CD4-positive, alpha-beta memory T cell (primary cell): ENCODE data around the gene VTI1A. TPM values are rescaled to one million over a fixed set of nuclear protein-coding genes. Genes with fewer than 3 reads are reported as not detected.

Source experiments
- CTCF ChIA-PET: fragments of 350-600 bp; sonication (Branson Sonifier 250); formaldehyde crosslinking; loops from one replicate; lab custom pipeline; 2021; ENCODE audit warnings: inconsistent platforms; ENCODE audit not compliant: partially characterized antibody; lab: Charles Lee
- POLR2A ChIA-PET: fragments of 350-600 bp; sonication (Branson Sonifier 250); formaldehyde crosslinking; loops from one replicate; lab custom pipeline; 2021; ENCODE audit not compliant: partially characterized antibody; lab: Charles Lee
- DNase-seq, 5 donors: peaks; one replicate each; pipeline versions ENCODE4 v3.0.0 to v3.0.0-alpha.2; 2020 to 2022; ENCODE audit warnings: mixed read lengths in 1 of 5
- H3K27ac ChIP-seq: one replicate; pipeline ENCODE4 v1.7.0; 2013; ENCODE audit warnings: low read depth, low read length
- H3K27me3 ChIP-seq: 2 replicates; pipeline ENCODE4 v1.7.0; 2013; ENCODE audit warnings: mild to moderate bottlenecking, low read length, moderate library complexity; ENCODE audit not compliant: insufficient read depth
- H3K36me3 ChIP-seq: 2 replicates; pipeline ENCODE4 v1.7.0; 2013; ENCODE audit warnings: mild to moderate bottlenecking, low read length, moderate library complexity; ENCODE audit not compliant: insufficient read depth
- H3K4me1 ChIP-seq: 2 replicates; pipeline ENCODE4 v1.7.0; 2013; ENCODE audit warnings: mild to moderate bottlenecking, low read length, moderate library complexity; ENCODE audit not compliant: insufficient read depth
- H3K4me3 ChIP-seq, 2 donors: one replicate each; pipeline ENCODE4 v1.7.0; 2013; ENCODE audit warnings: low read length in 2 of 2, mild to moderate bottlenecking in 1 of 2
- H3K9me3 ChIP-seq, 2 donors: one replicate each; pipeline ENCODE4 v1.7.0; 2013; ENCODE audit warnings: low read length in 2 of 2, control low read depth in 1 of 2; ENCODE audit not compliant: control insufficient read depth in 1 of 2
- H3K27ac Mint-ChIP-seq, 7 donors: one replicate each; pipeline ENCODE4 v1.8.0; 2020 to 2021; ENCODE audit warnings: mixed read lengths in 7 of 7, mild to moderate bottlenecking in 6 of 7, inconsistent platforms in 3 of 7, moderate library complexity in 3 of 7
- H3K27me3 Mint-ChIP-seq, 2 donors: one replicate each; pipeline ENCODE4 v1.8.0; 2020 to 2021; ENCODE audit warnings: mixed read lengths in 2 of 2
- H3K36me3 Mint-ChIP-seq, 2 donors: one replicate each; pipeline ENCODE4 v1.8.0; 2020 to 2021; ENCODE audit warnings: mixed read lengths in 2 of 2, inconsistent platforms in 1 of 2, mild to moderate bottlenecking in 1 of 2
- H3K4me1 Mint-ChIP-seq, 4 donors: one replicate each; pipeline ENCODE4 v1.8.0; 2020 to 2021; ENCODE audit warnings: mixed read lengths in 4 of 4, mild to moderate bottlenecking in 1 of 4
- H3K4me3 Mint-ChIP-seq, 8 donors: one replicate each; pipeline ENCODE4 v1.8.0; 2020 to 2021; ENCODE audit warnings: mixed read lengths in 8 of 8, mild to moderate bottlenecking in 7 of 8, moderate library complexity in 6 of 8, inconsistent platforms in 3 of 8
- H3K9me3 Mint-ChIP-seq, 8 donors: one replicate each; pipeline ENCODE4 v1.8.0; 2020 to 2021; ENCODE audit warnings: mixed read lengths in 8 of 8, mild to moderate bottlenecking in 5 of 8, inconsistent platforms in 3 of 8, moderate library complexity in 1 of 8
- intact Hi-C: fragments of 100-400 bp; cut with micrococcal nuclease; formaldehyde crosslinking; loops from one replicate; pipeline ENCODE4 v1.15.1; 2023
- polyA plus RNA-seq, 2 donors: library from polyadenylated mRNA; unstranded; fragments of 300-500 nt; fragmentation: Illumina TruSeq; gene quantifications; one replicate each; pipeline ENCODE4 v1.2.3, GENCODE V29; 2021
- total RNA-seq, 2 experiments: library from RNA; stranded (reverse); gene quantifications; one replicate each; pipeline ENCODE4 v1.2.3, GENCODE V29; 2021

The VTI1A gene
- total and polyA plus RNA-seq, 4 experiments from 2014 or later: 24.4 to 48.5 (median 40.0) TPM

DNA sequence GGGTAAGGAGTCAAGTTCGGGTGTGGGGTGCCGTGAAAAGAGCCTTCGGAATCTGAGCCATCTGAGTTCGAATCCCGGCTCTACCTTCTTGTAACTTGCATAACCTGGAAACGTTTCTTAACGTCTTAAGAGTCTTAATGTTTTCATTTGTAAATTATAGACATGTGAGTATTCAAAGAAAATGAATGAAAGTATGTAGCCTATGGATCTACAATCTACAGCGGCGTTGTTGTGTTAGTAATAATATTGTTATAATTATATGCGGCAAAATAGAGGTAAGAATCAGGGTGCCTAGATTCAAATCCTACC, 559 bp downstream of the VTI1A start:
- H3K36me3 ChIP-seq: peaks cover 21% of the 10 kb centered on the region
- CTCF ChIA-PET: interaction anchor here (1.8 kb wide), 1 partner anchor 12 kb away, joined by 9 read pairs; no protein-coding TSS in a partner anchor
- peaks cover 42% of the 10 kb centered on the region for H3K4me1 ChIP-seq
- peak overlapping the region; percentile 97 to 99 for H3K4me3 ChIP-seq
- no peaks in the 10 kb centered on the region for H3K9me3 Mint-ChIP-seq
- peaks cover 25 to 51% of the 10 kb centered on the region in 2 donors for H3K36me3 Mint-ChIP-seq
- H3K27ac Mint-ChIP-seq: peak overlapping the region; percentile 81 to 99 (median 97)
- no peak for DNase-seq
- H3K9me3 ChIP-seq: no peaks in the 10 kb centered on the region
- peak overlapping the region; percentile 86 for H3K27ac ChIP-seq
- peak overlapping the region; percentile 90 to 100 (median 94) for H3K4me3 Mint-ChIP-seq
- POLR2A ChIA-PET: interaction anchor here (0.8 to 2.6 kb wide), 16 partner anchors 9 to 1233 kb away, joined by 3 to 33 read pairs (median 3); partner anchors contain the start of genes ACSL5 and GPAM
- no peaks in the 10 kb centered on the region for H3K27me3 Mint-ChIP-seq
- no peaks in the 10 kb centered on the region for H3K27me3 ChIP-seq
- intact Hi-C loops: loop anchor here (5.0 kb wide), 1 partner anchor 70 kb away; no protein-coding TSS in a partner anchor
- H3K4me1 Mint-ChIP-seq: peaks cover 25 to 64% (median 50%) of the 10 kb centered on the region in 4 donors

- H3K36me3 ChIP-seq: peaks cover 14% of the 10 kb centered on the region
- DNase-seq: no peak
- no peaks in the 10 kb centered on the region for H3K9me3 ChIP-seq
- peak overlapping the region in 7 of 8 donors; percentile 91 to 100 (median 95) for H3K4me3 Mint-ChIP-seq
- peak overlapping the region in 6 of 7 donors; percentile 7 to 97 (median 38) for H3K27ac Mint-ChIP-seq
- no peaks in the 10 kb centered on the region for H3K27me3 ChIP-seq
- ChIA-PET POLR2A (no interaction called here), CTCF (no interaction called here)
- intact Hi-C loops: loop anchor here (5.0 kb wide), 1 partner anchor 72 kb away; no protein-coding TSS in a partner anchor
- no peaks in the 10 kb centered on the region for H3K27me3 Mint-ChIP-seq
- peaks cover 24 to 41% of the 10 kb centered on the region in 2 donors for H3K36me3 Mint-ChIP-seq
- H3K27ac ChIP-seq: no peak overlapping the region
- peaks cover 39% of the 10 kb centered on the region for H3K4me1 ChIP-seq
- H3K9me3 Mint-ChIP-seq: no peaks in the 10 kb centered on the region
- H3K4me1 Mint-ChIP-seq: peaks cover 27 to 61% (median 46%) of the 10 kb centered on the region in 4 donors
- H3K4me3 ChIP-seq: no peak overlapping the region
Measured at GRCh38 chr10:112448888-112449287, 1.9 kb downstream of the VTI1A start.

DNA sequence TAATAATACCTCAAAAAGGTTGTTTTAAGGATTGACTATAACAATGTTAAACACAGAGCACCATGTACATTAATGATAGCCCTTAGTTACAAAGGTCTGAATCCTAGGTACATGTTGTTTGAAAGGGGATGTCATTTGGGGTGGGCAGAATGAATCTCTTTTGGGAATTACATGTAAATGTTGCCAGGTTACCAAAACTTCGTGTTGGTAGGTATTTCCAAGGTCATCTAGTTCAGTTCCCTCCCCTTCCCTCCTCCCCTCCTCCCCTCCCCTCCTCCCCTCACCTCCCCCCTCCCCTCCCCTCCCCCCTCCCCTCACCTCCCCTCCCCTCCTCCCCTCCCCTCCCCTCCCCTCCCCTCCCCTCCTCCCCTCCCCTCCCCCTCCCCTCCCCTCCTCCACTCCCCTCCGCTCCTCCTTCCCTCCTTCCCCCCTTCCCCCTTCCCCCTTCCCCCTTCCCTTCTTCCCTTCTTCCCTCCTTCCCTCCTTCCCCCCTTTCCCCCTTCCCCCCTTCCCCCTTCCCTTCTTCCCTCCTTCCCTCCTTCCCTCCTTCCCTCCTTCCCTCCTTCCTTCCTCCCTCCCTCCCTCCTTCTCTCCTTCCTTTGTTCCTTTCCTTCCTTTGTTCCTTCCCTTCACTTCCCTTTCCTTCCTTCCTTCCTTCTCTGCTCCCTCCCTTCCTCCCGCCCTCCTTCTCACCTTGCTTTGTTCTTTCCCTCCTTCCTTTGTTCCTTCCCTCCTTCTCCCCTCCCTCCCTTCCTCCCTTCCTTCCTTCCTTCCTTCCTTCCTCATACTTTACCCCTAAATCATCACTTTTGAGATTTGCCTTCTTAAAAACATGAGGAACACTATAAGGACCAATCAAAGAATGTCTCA, 8.1 kb downstream of the VTI1A start:
- Histone ChIP-seq H3K4me1 (no peaks in the 10 kb centered on the region), H3K4me3 (no peak overlapping the region), H3K36me3 (no peaks in the 10 kb centered on the region), H3K27ac (no peak overlapping the region), H3K27me3 (no peaks in the 10 kb centered on the region), H3K9me3 (no peaks in the 10 kb centered on the region)
- DNase-seq: no peak
- Mint-ChIP-seq H3K4me3 (no peak overlapping the region), H3K4me1 (peaks cover 15 to 29% (median 23%) of the 10 kb centered on the region in 4 donors), H3K36me3 (peaks cover 2 to 11% of the 10 kb centered on the region in 2 donors), H3K9me3 (no peaks in the 10 kb centered on the region), H3K27ac (no peak overlapping the region), H3K27me3 (no peaks in the 10 kb centered on the region)
- intact Hi-C loops: no loop called here
- POLR2A ChIA-PET: interaction anchor here (0.6 kb wide), 1 partner anchor 450 kb away, joined by 3 read pairs; no protein-coding TSS in a partner anchor
- CTCF ChIA-PET: interaction anchor here (0.7 to 0.8 kb wide), 2 partner anchors 17 kb away, joined by 3 read pairs; no protein-coding TSS in a partner anchor

- no peak overlapping the region for H3K27ac ChIP-seq
- intact Hi-C loops: no loop called here
- DNase-seq: no peak
- peaks cover 5% of the 10 kb centered on the region for H3K36me3 ChIP-seq
- H3K27ac Mint-ChIP-seq: no peak overlapping the region
- no peaks in the 10 kb centered on the region for H3K9me3 Mint-ChIP-seq
- H3K4me1 ChIP-seq: no peaks in the 10 kb centered on the region
- no peak overlapping the region for H3K4me3 Mint-ChIP-seq
- H3K36me3 Mint-ChIP-seq: peaks cover 6 to 8% of the 10 kb centered on the region in 2 donors
- H3K9me3 ChIP-seq: no peaks in the 10 kb centered on the region
- no peaks in the 10 kb centered on the region for H3K27me3 Mint-ChIP-seq
- no peaks in the 10 kb centered on the region for H3K27me3 ChIP-seq
- POLR2A ChIA-PET: interaction anchor here (0.8 kb wide), 1 partner anchor 9 kb away, joined by 3 read pairs; the partner anchor contains the start of genes VTI1A and ZDHHC6
- peaks cover 10 to 25% (median 18%) of the 10 kb centered on the region in 4 donors for H3K4me1 Mint-ChIP-seq
- no peak overlapping the region for H3K4me3 ChIP-seq
- CTCF ChIA-PET: interaction anchor here (0.5 to 1.0 kb wide), 3 partner anchors 16 to 1735 kb away, joined by 3 to 5 read pairs (median 3); no protein-coding TSS in a partner anchor
Measured at GRCh38 chr10:112456533-112456932, 9.5 kb downstream of the VTI1A start.

- peaks cover 22 to 35% of the 10 kb centered on the region in 2 donors for H3K36me3 Mint-ChIP-seq
- Histone ChIP-seq H3K9me3 (no peaks in the 10 kb centered on the region), H3K4me1 (no peaks in the 10 kb centered on the region), H3K4me3 (no peak overlapping the region), H3K27me3 (no peaks in the 10 kb centered on the region), H3K36me3 (peaks cover 18% of the 10 kb centered on the region), H3K27ac (no peak overlapping the region)
- H3K9me3 Mint-ChIP-seq: no peaks in the 10 kb centered on the region
- H3K4me3 Mint-ChIP-seq: no peak overlapping the region
- H3K4me1 Mint-ChIP-seq: peaks cover 8 to 23% (median 14%) of the 10 kb centered on the region in 4 donors
- no peaks in the 10 kb centered on the region for H3K27me3 Mint-ChIP-seq
- H3K27ac Mint-ChIP-seq: no peak overlapping the region
- DNase-seq: no peak
- intact Hi-C loops: no loop called here
- ChIA-PET CTCF (interaction anchor here (1.0 to 3.7 kb wide), 4 partner anchors 11 to 146 kb away, joined by 3 to 18 read pairs (median 4); no protein-coding TSS in a partner anchor), POLR2A (no interaction called here)
Measured at GRCh38 chr10:112460366-112460765, 13.4 kb downstream of the VTI1A start.

- no peaks in the 10 kb centered on the region for H3K27me3 Mint-ChIP-seq
- no peak overlapping the region for H3K27ac ChIP-seq
- H3K27ac Mint-ChIP-seq: peak overlapping the region in 3 of 7 donors; percentile 12 to 60 (median 29)
- ChIA-PET CTCF (interaction anchor here (1.0 to 3.7 kb wide), 3 partner anchors 10 to 147 kb away, joined by 3 to 18 read pairs (median 4); no protein-coding TSS in a partner anchor), POLR2A (no interaction called here)
- no peaks in the 10 kb centered on the region for H3K9me3 Mint-ChIP-seq
- H3K4me3 Mint-ChIP-seq: no peak overlapping the region
- peaks cover 24% of the 10 kb centered on the region for H3K36me3 ChIP-seq
- peaks cover 5 to 23% (median 12%) of the 10 kb centered on the region in 4 donors for H3K4me1 Mint-ChIP-seq
- intact Hi-C loops: no loop called here
- DNase-seq: no peak
- H3K4me1 ChIP-seq: no peaks in the 10 kb centered on the region
- H3K9me3 ChIP-seq: no peaks in the 10 kb centered on the region
- H3K27me3 ChIP-seq: no peaks in the 10 kb centered on the region
- H3K4me3 ChIP-seq: no peak overlapping the region
- peaks cover 25 to 42% of the 10 kb centered on the region in 2 donors for H3K36me3 Mint-ChIP-seq
Measured at GRCh38 chr10:112461029-112461887, 14.2 kb downstream of the VTI1A start.
